NT2/D1 (cell line): Measurements from ENCODE around the gene RTRAF.

Source experiments
- DNase-seq: peaks from one replicate; pipeline ENCODE4 v3.0.0-alpha.2; 2011; ENCODE audit warnings: low read depth, low spot score
- H3K27me3 ChIP-seq: 2 replicates; pipeline ENCODE4 v1.6.0; 2011; ENCODE audit warnings: mild to moderate bottlenecking; ENCODE audit not compliant: insufficient read length, insufficient read depth
- H3K36me3 ChIP-seq: 2 replicates; pipeline ENCODE4 v1.6.1; 2011; ENCODE audit warnings: mild to moderate bottlenecking, low read length, mixed read lengths; ENCODE audit not compliant: insufficient read depth, insufficient read length
- H3K4me1 ChIP-seq: 2 replicates; pipeline ENCODE4 v1.5.1; 2011; ENCODE audit not compliant: insufficient read depth, insufficient read length
- H3K4me3 ChIP-seq: 2 replicates; pipeline ENCODE4 v1.5.1; 2011; ENCODE audit warnings: low read depth; ENCODE audit not compliant: insufficient read length
- H3K9ac ChIP-seq: 2 replicates; pipeline ENCODE4 v1.6.0; 2011; ENCODE audit warnings: low read depth; ENCODE audit not compliant: insufficient read length
- H3K9me3 ChIP-seq: 2 replicates; pipeline ENCODE4 v1.5.1; 2011; ENCODE audit warnings: mild to moderate bottlenecking, low read length; ENCODE audit not compliant: insufficient read depth
- SUZ12 ChIP-seq: IDR thresholded peaks from 2 replicates; pipeline ENCODE4 v1.6.1; 2011; ENCODE audit not compliant: insufficient read length, insufficient read depth; ENCODE audit errors: extremely low read depth
- YY1 ChIP-seq: IDR thresholded peaks from 2 replicates; pipeline ENCODE4 v1.6.1; 2011; ENCODE audit not compliant: insufficient read length, insufficient read depth
- ZNF274 ChIP-seq: IDR thresholded peaks from 2 replicates; pipeline ENCODE4 v1.6.1; 2011; ENCODE audit warnings: mild to moderate bottlenecking, low read depth, low read length

RTRAF gene

DNA sequence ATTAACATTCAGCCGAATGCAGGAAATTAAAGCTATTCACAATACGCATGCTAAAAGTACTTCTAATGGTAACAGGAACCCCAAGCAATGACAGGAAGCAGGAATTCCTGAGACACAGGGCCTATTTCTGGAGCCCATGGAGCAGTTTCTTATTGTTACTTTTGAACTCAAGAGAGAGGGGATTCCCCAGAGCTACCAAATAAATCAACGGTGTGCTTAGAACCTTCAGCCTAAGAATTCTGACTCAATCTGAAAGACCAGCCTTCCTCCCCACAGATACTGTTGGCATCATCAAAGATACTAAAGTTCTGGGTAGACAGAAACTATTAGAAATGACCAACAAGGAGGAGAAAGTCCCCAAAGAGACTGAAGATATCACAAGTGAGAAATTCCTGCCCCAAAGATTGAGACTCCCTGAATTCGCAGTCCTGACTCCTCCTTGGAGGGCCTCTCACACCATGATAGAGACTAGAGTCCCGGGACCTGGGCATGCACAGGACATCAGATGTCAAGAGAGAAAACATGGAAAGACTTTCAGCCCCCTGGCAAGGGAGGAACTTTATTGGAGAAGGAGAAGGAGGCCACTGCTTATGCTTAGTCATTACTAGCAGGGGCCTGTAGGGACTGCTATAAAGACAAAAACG lies 32.7 kb downstream of the RTRAF start:
- Histone ChIP-seq H3K36me3 (no peaks in the 10 kb centered on the region), H3K27me3 (no peaks in the 10 kb centered on the region), H3K4me1 (no peaks in the 10 kb centered on the region), H3K9me3 (0 out of 2 replicates have a peak, but pooled peaks cover 5% of the 10 kb centered on the region), H3K9ac (no peak overlapping the region), H3K4me3 (no peak overlapping the region)
- no peak for TF ChIP-seq SUZ12
- no peak for TF ChIP-seq ZNF274
- no peak for TF ChIP-seq YY1
- DNase-seq = no peak

DNA sequence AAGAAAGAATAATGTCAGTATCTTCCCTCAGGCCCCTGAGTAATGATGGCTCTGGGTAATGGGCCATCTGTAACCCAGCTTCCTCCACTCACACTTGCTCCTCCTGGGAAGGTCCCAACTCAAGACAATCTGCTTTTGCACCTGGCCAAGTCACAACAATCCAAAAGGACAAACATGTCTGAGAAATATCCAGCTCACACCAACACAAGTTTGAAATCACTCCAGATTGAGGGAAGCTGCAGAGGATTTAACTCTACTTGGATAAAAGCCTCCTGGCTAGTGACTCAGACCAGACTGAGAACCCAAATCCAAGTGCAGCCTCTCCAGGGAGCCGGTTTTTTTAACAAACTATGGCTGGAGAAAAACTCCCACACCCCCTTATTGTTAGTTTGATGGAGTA lies 34.2 kb downstream of the RTRAF start:
- Histone ChIP-seq H3K9me3 (0 out of 2 replicates have a peak, but pooled peaks cover 5% of the 10 kb centered on the region), H3K27me3 (no peaks in the 10 kb centered on the region), H3K4me1 (no peaks in the 10 kb centered on the region), H3K9ac (no peak overlapping the region), H3K4me3 (no peak overlapping the region), H3K36me3 (no peaks in the 10 kb centered on the region)
- no peak for TF ChIP-seq ZNF274
- no peak for TF ChIP-seq YY1
- no peak for TF ChIP-seq SUZ12
- no peak for DNase-seq

DNA sequence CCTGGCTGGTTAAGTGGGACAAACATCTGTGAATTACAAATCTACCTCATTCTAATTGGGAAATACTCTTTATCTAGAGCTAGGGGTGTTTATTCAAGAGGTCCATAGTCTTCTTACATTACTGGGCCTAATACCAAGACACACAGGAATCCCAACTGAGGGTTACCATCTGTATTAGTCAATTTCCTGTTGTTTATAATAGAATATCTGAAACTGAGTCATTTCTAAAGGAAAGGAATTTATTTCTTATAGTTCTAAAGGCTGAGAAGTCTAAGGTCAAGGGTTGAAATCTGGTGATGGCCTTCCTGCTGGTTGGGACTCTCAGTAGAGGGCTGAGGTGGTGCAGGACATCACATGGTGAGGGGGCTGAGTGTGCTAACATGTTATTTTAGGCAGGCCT lies 36.0 kb downstream of the RTRAF start:
- TF ChIP-seq SUZ12 = no peak
- TF ChIP-seq ZNF274 = no peak
- TF ChIP-seq YY1 = no peak
- Histone ChIP-seq H3K27me3 (no peaks in the 10 kb centered on the region), H3K4me3 (no peak overlapping the region), H3K9ac (no peak overlapping the region), H3K4me1 (no peaks in the 10 kb centered on the region), H3K36me3 (no peaks in the 10 kb centered on the region), H3K9me3 (0 out of 2 replicates have a peak, but pooled peaks cover 5% of the 10 kb centered on the region)
- no peak for DNase-seq

DNA sequence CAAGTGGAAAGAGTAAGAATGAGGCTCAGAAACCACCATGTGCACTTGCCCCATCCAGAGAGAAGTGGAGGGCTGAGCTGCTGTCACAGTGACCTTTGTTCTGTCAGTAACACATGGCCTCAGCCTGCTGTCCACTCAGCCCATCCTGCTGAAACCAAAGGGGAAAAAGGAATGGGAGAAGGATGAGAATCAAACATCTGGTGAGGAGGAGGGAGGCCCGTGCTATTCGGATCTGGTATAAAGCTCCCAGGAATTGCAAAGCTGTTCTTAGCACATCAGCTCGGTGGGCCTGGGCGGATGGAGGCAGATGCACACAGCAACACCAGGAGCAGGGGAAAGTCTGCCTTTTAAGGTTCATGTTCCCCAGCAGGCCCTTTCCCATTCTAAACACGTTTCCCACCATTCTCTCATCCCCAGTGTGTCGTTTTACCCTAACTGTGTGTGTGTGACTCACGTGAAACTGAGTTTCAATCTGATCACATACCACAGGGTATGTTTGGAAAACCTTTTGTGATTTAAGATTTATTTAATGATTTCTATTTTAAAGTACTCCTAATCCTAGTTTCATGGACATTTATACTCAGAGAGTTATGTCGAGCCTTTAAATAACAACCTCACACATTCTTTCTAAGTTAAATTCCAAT lies 36.8 kb downstream of the RTRAF start:
- no peak for DNase-seq
- TF ChIP-seq ZNF274 = no peak
- TF ChIP-seq SUZ12 = no peak
- TF ChIP-seq YY1 = no peak
- Histone ChIP-seq H3K4me1 (no peaks in the 10 kb centered on the region), H3K4me3 (no peak overlapping the region), H3K9me3 (0 out of 2 replicates have a peak, but pooled peaks cover 5% of the 10 kb centered on the region), H3K36me3 (no peaks in the 10 kb centered on the region), H3K9ac (no peak overlapping the region), H3K27me3 (no peaks in the 10 kb centered on the region)

DNA sequence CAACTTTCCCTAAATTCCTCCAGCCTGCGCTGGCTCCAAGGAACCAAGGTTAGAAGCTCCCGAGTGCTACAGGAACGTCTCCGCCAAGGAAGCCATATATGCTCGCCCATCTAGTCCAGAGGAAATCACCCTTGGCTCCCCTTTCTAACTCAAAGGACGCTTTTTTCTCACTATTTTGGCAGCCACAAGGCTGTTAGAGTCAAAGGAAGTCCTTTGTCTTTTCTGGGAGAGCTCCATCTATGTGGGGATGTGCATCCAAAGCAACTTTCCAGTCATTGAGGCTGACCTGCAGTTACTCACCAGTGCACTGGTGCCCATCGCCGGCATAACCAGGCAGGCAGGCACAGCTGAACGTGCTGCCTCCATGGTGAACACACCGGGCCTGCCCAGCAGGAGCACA lies 37.6 kb downstream of the RTRAF start:
- H3K9me3 ChIP-seq = 0 out of 2 replicates have a peak, but pooled peaks cover 5% of the 10 kb centered on the region
- no peak for DNase-seq
- H3K4me1 ChIP-seq = no peaks in the 10 kb centered on the region
- H3K36me3 ChIP-seq = no peaks in the 10 kb centered on the region
- TF ChIP-seq ZNF274 (no peak), SUZ12 (no peak), YY1 (no peak)
- no peak overlapping the region for H3K9ac ChIP-seq
- no peak overlapping the region for H3K4me3 ChIP-seq
- H3K27me3 ChIP-seq = no peaks in the 10 kb centered on the region

DNA sequence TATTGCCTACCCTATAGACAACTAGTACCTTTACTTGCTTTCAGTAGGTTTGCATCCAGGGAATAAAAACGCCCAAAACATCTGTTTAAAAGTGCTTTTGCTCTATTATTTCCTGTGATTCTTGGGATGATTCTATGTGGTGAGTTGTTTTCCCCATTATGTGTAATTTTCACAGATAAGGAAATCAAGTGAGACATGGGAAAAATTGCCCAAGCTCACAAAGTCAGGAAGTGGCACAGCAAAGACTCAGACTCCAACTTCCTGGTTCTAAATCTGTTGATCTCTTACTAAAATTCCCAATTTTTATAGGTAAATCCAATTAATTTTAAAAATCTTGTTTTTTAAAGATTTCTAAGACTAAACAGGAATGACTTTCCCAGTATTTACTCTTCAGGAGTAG lies 40.5 kb downstream of the RTRAF start:
- no peak for TF ChIP-seq ZNF274
- TF ChIP-seq YY1 = no peak
- TF ChIP-seq SUZ12 = no peak
- no peaks in the 10 kb centered on the region for H3K36me3 ChIP-seq
- H3K27me3 ChIP-seq = no peaks in the 10 kb centered on the region

DNA sequence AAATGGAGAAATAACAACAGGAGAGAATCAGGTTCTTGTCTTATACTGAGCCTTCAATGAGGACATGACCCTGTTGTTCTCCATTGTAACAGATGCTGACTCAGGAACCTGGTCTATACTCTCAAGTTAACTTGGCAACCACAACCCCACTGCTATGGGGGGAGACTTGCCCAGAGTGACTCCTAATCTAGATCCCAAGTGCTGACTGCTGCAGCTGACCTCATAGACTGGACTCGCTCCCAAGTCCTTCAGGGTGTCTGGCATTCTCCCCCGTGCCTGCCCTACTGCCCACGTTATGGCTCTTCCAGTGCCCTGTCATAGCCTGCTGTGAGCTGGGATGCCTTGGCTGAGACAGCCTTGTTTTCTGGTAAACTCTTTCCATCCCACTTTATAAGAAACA lies 42.4 kb downstream of the RTRAF start:
- Histone ChIP-seq H3K4me3 (no peak overlapping the region), H3K9ac (no peak overlapping the region), H3K36me3 (no peaks in the 10 kb centered on the region), H3K27me3 (no peaks in the 10 kb centered on the region), H3K4me1 (no peaks in the 10 kb centered on the region), H3K9me3 (no peaks in the 10 kb centered on the region)
- TF ChIP-seq ZNF274 = no peak
- TF ChIP-seq YY1 = no peak
- no peak for TF ChIP-seq SUZ12
- DNase-seq = no peak

More for the DNA sequence above, 40.5 kb downstream of the RTRAF start:
- no peak overlapping the region for H3K9ac ChIP-seq
- H3K4me3 ChIP-seq = no peak overlapping the region
- H3K9me3 ChIP-seq = no peaks in the 10 kb centered on the region
- no peaks in the 10 kb centered on the region for H3K4me1 ChIP-seq
- DNase-seq = no peak
